Measurements from ENCODE around the gene TNFRSF13B.
"Not testable (repeated sequence)": the region's sequence is repeated elsewhere in the genome, so short reads cannot be mapped to it uniquely, and the experiment has no call there.

Gene TNFRSF13B

DNA sequence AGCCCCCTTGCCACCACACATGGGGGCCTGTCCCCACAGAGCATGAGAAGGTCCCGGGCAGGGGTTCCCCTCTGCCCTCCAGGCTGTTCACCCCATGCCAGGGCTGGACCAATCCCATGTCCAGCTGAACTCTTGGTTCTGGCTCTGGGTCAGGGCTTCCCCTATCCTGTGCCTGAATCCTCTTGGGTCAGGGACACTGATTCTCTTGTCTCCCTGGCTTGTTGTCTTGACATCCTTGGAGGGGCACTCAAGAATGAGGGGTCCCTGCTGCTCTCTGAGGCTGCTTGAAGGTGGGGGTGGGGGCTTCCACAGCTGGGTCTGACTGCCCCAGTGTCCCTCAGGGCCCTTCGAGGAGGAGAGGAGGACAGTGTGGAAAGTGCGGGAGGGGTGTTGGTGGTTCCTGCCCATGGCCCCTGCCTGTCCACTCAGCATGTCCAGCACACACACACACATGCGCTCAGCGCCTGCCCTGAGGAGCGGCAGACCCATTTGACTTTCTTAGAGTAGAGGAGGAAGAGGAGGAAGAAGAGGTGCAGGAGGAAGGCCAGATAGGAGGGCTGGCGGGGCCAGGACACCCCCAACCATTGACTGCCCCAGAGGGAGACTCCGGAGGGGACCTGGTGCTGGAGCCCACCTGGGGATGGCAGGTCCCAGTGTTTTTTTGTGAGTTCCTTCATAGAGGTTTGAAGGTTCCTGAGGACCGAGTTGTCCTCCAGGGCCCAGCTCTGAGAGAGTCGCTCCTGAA lies 47.0 kb downstream of the TNFRSF13B start:
- DNase-seq: no peak

- DNase-seq: no peak
These were observed 47.8 kb downstream of the TNFRSF13B start for GRCh38 chr17:16923904-16924695.

DNA sequence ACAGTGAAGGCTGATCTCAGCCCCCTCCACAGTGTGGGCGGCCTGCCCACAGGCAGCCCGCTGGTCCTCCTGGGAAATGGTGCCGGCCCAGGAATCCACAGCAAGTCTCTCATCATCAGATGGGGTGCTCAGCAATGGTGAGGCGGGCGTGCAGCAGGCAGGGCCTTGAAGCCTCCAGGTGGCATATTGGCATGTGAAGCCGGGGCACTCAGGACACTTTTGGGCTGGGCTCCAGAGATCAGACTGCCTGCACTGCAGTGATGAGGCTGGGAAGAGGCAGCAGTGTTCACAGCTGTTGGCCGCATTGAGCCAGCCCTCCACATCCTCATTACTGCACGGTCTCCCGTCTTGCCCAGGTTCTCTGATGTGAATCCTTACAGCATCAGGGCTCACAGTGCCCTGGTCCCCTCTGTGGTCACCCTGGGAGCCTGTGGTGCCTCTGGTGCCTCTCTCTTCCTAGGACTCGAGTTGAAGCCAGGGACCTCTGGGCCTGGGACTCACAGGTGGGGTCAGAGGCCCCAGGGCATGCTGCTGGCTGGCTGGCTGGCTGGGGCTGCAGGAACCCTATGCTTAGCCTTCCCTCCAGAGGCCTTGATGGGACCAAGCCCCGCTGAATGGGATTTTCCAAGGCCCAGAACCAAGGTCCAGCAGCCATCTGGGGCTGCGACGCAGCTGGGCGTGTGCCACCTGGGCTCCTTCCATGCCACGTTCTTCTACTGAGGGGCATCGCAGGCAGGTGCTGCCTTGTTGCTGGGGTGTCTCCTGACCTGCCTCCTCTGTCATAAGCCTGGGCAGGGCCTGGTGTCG lies 48.6 kb downstream of the TNFRSF13B start:
- DNase-seq: no peak

- DNase-seq: no peak
These were observed 49.4 kb downstream of the TNFRSF13B start for GRCh38 chr17:16922386-16923096.

DNA sequence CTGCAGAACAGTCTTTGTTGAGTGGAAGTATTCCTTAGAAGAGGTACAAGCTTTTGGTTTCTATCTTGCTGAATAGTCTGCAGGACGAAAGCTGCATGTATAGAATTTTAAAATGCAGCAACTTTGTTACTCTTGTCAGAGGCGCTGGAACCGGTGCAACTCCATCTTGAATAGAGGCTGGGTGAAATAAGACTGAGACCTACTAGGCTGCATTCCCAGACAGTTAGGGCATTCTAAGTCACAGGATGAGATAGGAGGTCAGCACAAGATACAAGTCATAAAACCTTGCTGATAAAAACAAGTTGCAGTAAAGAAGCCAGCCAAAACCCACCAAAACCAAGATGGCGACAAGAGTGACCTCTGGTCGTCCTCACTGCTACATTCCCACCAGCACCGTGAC lies 50.5 kb downstream of the TNFRSF13B start:
- DNase-seq: not testable (repeated sequence)

- no peak for DNase-seq
These were observed 51.3 kb downstream of the TNFRSF13B start for GRCh38 chr17:16920628-16921020.

DNA sequence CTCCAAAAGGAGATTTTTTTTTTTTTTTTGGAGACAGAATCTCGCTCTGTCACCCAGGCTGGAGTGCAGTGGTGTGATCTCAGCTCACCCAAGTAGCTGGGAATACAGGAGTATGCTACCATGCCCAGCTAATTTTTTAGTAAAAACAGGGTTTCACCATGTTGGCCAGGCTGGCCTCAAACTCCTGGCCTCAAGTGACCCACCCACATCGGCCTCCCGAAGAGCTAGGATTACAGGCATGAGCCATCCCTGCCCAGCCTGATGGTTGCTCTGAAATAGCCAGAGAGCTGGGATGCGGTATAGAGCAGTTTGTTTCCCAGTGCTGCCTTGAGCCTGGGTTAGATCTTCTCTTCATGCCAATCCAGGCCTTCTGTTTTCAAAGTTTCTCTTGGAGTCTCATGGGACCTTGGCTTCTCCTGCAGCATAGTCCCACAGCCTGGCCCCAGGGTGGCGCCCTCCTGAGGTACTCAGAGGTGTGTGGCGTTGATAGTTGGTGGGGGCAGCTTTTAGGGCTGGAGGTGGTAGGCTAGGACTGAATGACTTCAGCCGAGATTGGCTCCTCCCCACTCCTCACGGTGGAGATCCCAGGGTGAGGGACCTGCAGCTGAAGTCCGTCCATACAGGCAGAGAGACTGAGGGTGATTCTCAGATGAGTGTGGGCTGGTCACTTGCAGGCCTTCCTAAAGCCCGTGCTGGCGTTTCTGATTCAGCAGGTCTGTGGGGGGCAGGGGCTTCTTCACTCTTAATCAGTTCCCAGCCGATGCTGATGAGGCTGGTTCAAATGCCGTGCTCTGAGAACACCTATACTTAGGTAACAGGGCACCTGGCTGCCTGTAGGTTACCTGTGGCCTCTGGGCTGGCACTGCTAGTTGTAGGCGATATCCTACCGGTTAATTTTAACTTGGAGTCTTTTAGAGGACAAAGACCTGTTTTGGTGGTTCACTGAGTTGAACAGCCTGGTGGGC lies 52.0 kb downstream of the TNFRSF13B start:
- no peak for DNase-seq

DNA sequence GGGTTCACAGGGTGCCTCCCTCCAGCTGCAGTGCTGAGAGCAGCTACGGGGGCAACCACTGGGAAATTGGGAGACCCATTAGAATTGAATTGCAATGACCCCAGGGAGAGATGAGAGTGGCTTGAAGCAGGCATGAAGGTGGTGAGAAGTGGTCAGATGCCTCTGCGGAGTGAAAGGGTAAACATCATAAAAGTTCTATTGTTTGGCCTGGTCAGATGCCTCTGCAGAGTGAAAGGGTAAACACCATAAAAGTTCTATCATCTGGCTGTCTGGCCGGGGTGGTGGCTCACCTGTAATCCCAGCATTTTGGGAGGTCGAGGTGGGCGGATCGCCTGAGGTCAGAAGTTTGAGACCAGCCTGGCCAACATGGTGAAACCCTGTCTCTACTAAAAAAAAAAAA lies 53.5 kb downstream of the TNFRSF13B start:
- no peak for DNase-seq

DNA sequence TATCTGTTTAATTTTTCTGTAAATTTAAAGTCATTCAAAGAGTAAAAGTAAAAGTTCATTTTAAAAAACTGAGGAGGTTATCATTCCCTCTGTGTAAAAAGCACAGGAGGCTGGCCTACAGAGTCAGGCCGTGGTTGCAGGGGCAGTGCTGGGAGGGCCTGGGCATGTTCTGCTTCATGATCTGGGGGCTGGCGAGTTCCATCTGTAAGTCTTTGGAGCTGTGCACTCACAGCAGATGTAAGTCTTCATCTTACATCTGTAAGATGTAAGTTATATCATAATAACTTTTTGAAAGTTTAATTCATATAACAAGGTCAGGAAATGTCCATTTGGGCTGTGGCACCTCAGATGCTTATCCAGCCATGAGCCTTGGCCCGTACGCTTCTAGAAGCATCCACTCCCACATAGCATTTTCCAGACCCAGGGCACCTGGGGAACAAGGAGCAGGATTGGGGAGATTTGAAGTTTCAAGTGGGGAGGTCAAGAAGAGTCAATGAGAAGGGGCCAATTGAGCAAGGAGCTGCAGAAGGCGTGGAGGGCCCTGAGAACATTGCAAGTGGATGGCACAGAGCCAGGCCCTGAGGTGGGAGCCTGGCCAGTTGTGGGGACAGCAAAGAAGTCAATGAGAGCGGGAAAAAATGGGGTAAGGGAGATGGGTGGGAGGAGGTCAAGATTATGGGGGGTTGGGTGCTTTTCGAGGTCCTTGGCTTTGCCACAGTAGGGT lies 54.1 kb downstream of the TNFRSF13B start:
- DNase-seq: no peak

GRCh38 chr17:16916557-16916920 lies 55.4 kb downstream of the TNFRSF13B start:
- no peak for DNase-seq

GRCh38 chr17:16915752-16916556 lies 56.0 kb downstream of the TNFRSF13B start:
- DNase-seq: peak; percentile 44

DNA sequence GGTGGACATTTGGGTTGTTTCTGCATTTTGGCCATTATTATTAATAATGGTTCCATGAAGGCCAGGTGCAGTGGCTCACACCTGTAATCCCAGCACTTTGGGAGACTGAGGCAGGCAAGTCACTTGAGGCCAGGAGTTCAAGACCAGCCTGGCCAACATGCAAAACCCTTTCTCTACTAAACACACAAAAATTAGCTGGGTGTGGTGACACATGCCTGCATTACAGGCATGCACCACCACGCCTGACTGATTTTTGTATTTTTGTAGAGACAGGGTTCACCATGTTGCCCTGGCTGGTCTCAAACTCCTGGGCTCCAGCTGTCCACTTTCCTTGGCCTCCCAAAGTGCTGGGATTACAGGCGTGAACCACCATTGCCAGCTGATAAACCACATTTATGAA lies 58.5 kb downstream of the TNFRSF13B start:
- no peak for DNase-seq

GRCh38 chr17:16912021-16912962 lies 59.6 kb downstream of the TNFRSF13B start:
- no peak for DNase-seq

GRCh38 chr17:16911141-16911937 lies 60.6 kb downstream of the TNFRSF13B start:
- DNase-seq: no peak

DNA sequence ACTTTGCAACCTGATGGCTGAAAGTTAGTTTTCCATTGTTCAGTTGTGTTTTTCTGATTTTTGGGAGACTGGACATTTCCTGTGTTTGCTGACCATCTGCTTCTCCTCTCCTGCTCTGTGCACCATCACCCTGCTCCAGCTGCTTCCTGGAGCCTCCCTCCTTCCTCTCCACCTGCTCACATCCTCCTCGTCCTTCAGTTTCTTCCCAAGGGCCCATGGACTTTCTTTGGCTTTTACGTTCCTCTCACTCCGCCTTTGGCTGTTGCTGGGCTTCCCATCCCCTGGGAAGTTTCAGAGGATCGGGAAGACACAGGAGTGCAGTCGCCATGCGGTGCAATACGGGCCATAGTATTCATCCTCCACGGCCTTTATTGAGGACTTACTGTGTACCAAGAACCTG lies 61.6 kb downstream of the TNFRSF13B start:
- no peak for DNase-seq

DNA sequence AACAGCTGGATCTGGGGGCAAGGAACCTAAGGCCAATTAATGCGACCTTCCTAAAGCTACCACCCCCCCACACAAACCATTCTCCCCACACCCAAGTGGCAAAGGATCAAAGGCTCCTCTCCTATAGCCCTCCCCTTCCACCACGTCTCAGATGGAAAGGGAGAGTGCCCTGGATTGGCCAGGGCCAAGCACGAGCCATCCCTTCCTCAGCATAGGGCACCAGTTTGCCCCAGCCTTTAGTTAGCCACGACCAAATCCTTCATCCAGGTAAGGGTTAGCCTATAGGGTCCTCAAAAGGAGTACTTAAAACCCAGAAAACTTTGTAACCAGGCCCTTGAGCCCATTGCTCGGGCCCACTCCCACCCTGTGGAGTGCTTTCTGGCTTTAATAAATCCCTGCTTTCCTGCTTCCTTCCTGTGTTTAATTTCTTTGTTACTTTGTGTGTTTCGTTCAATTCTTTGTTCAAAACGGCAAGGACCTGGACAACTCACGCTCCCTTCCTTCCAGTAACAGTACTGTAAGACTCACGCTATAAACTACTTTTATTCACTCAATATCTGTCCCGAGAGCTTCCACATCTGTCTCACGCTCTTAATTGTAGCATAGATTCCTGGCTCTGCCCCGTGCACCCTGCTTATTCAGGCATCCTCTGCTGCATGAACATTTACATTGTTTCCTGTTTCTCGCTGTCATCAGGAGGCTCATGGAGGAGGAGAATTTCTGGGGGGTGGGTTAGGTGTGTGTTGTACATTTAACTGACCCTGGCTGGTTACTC lies 62.3 kb downstream of the TNFRSF13B start:
- no peak for DNase-seq

- DNase-seq: no peak
These were observed 63.6 kb downstream of the TNFRSF13B start for GRCh38 chr17:16908273-16908672.

All from NCI-H345 (cell line).